Cerebellar nuclear complex (tissue), 1 donor: ENCODE measurements around the gene MSH5.
"Not testable (repeated sequence)": the region's sequence is repeated elsewhere in the genome, so short reads cannot be mapped to it uniquely, and the experiment has no call there.

Source experiments
- DNase-seq, 2 experiments: peaks; one replicate each; lab custom pipeline; 2025; lab: John Stamatoyannopoulos, UW

MSH5 gene

DNA sequence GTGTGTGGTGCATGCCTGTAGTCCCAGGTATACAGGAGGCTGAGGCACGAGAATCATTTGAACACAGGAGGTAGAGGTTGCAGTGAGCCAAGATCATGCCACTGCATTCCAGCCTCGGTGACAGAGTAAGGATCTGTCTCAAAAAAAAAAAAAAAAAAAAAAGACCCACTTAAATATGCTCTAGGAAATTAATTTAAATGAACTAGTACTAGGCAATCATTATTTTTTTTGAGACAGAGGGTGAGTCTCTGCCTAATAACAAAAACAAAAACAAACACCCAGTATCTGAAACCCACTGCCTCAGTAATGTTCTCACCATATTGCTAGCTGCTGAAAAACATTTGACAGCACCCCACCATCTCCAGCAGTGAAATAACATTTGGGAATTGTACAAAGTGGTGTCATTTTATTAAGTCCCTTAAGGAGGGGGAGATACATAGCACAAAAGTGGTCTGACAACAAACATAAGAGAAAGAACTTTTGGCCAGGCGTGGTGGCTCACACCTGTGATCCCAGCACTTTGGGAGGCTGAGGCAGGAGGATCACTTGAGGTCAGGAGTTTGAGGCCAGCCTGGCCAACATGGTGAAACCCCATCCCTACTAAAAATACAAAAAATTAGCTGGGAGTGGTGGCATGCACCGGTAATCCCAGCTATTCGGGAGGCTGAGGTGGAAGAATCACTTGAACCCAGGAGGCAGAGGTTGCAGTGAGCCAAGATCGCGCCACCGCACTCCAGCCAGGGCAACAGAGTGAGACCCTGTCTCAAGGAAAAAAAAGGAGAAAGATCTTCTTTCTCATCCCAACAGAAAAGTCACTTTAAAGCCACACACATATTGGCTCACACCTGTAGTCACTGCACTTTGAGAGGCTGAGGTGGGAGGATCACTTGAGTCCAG is 61.5 kb downstream of the MSH5 start:
- DNase-seq = not testable (repeated sequence)

DNA sequence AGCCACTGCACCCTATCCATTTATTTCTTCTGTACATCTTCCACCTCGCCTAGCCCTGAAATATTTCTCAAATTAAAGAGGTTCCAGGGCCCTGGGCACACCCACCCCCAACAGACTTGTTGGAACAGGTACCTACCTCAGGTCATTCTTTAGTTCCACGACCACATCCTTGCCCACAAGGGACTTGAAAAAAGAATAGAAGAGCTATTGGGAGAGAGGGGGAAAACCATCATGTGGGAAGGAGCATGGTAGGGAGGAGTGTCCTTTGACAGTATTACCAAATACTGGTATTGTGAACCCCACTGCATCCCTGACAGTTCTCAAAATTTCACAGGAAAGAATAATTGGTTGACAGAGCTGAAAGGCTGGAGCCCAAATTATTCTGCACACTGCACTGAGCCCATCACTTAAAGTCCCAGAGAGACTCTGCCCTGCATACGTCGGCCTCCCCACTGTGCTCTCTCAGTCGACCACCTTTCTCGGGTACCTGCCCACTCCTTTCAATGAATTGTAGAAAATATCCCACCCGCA is 66.2 kb downstream of the MSH5 start:
- DNase-seq = no peak

DNA sequence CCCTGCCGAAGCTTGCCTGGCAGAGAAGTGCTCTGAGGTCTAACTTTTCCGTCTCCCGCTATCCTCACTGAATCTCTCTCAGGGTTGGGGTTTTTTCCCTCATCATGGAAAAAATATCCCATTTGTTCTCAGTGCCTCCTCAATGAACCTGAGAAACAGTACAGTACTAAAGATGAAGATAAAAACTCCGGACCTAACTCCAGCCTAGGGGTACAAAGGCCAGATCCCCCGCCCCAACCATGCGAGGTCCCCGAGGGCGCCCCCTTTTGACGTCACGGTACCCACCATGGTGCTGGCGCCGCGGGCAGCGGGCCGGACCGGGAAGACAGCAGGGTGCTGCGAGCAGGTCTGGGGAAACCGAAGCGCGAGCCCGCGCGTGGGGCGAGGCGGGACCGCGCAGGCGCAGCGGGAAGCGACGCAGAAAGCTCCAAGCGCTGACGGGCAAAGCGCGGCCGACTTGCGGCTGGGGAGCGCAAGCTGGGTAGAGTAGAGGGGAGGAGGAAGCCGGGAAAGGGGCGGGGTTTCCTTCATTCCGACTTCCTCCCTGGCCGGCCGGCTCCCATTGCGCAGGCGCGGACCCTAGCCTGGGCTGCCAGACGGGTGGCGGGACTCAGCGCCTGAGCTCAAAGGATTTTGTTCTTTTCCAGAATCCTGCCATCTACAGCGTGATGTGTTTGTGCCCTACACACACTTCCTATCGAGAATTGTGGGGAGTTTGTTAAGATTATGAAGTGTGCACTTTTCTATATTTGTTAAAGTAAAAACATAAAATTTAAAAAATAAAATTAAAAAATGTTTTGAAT is 66.9 kb downstream of the MSH5 start, which contains the start of gene LSM2:
Gene LSM2 (minus strand): TSS at position 497 of the 803 bp plus-strand sequence. CDS start 209 bp downstream, at position 288.
- peak; percentile 27 to 87 for DNase-seq

DNA sequence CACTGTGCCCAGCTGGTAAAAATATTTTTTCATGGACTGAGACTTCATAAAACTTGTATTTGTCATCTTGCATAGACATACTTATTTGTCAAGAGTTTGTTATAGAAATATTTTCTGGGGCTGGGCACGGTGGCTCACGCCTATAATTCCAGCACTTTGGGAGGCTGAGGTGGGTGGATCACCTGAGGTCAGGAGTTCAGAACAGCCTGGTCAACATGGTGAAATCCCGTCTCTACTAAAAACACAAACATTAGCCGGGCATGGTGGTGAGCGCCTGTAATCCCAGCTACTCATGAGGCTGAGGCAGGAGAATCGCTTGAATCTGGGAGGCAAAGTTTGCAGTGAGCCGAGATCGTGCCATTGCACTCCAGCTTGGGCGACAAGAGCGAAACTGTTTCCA is 68.8 kb downstream of the MSH5 start:
- DNase-seq = not testable (repeated sequence)

DNA sequence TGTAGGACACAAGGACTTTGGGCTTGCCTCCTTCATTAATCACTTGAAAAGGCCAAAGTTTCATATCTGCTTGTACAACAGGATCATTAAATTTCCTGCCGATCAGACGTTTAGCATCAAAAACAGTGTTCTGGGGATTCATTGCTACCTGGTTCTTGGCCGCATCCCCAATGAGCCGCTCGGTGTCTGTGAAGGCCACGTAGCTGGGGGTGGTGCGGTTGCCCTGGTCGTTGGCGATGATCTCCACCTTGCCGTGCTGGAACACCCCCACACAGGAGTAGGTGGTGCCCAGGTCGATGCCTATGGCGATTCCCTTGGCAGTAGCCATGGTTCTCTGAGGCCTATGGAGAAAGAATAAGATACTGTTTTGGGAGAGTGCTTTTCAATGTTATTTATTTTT is 71.8 kb downstream of the MSH5 start:
- DNase-seq = no peak
